ENCODE data around the gene UGT2A1.

DNA sequence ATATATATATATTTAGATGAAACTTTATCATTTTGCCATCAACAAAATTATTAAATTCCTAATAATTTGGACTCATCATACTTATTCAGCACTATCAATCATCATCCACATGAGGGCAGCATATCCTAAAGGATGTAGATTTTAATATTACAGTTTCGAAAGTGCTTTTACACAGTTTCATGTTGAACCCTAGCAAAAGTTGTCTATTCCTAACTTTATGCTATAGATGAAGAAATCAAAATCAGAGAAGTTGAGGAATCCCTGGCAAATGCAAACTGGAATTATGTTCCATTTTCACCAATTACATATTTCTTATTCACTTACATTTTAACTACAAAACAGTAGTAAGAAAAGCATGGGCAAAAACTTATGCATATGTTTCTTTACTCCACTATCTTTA is 36.6 kb upstream of the UGT2A1 start:
- peak; percentile 72 to 81 for TF ChIP-seq RAD21 (IDR thresholded peaks at IDR 0.05 in 1 of 2, conservative IDR thresholded peaks at IDR 0.05 in 1 of 2; ENCODE audit: low read depth in 2 of 2, low read length in 2 of 2)
- TF ChIP-seq, protein P1, sequence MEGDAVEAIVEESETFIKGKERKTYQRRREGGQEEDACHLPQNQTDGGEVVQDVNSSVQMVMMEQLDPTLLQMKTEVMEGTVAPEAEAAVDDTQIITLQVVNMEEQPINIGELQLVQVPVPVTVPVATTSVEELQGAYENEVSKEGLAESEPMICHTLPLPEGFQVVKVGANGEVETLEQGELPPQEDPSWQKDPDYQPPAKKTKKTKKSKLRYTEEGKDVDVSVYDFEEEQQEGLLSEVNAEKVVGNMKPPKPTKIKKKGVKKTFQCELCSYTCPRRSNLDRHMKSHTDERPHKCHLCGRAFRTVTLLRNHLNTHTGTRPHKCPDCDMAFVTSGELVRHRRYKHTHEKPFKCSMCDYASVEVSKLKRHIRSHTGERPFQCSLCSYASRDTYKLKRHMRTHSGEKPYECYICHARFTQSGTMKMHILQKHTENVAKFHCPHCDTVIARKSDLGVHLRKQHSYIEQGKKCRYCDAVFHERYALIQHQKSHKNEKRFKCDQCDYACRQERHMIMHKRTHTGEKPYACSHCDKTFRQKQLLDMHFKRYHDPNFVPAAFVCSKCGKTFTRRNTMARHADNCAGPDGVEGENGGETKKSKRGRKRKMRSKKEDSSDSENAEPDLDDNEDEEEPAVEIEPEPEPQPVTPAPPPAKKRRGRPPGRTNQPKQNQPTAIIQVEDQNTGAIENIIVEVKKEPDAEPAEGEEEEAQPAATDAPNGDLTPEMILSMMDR (IDR thresholded peaks at IDR 0.05; ENCODE audit: control extremely low read depth in 1 of 3, insufficient read depth in 1 of 3, low read depth in 1 of 3, low read length in 3 of 3): peak in 2 of 3 experiments; percentile 37 to 41; a peak in 2 of 4 replicates
- no peak for TF ChIP-seq KDM1A (IDR thresholded peaks at IDR 0.05; ENCODE audit: borderline replicate concordance, low read length)
- no peak for TF ChIP-seq FOSL1 (IDR thresholded peaks at IDR 0.05; ENCODE audit: insufficient read depth, low read depth, low read length)
- no peak for TF ChIP-seq MAFK (IDR thresholded peaks at IDR 0.05; ENCODE audit: low read depth, low read length)
- no peak for TF ChIP-seq CREB1 (IDR thresholded peaks at IDR 0.05)
- TF ChIP-seq, protein P2, sequence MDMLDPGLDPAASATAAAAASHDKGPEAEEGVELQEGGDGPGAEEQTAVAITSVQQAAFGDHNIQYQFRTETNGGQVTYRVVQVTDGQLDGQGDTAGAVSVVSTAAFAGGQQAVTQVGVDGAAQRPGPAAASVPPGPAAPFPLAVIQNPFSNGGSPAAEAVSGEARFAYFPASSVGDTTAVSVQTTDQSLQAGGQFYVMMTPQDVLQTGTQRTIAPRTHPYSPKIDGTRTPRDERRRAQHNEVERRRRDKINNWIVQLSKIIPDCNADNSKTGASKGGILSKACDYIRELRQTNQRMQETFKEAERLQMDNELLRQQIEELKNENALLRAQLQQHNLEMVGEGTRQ (IDR thresholded peaks at IDR 0.05; ENCODE audit: low read length): no peak
- TF ChIP-seq EZH2 (IDR thresholded peaks at IDR 0.05; ENCODE audit: low read depth, low read length, severe bottlenecking): no peak

Data from H1 (cell line).